ENCODE results near the gene CCDC12. TPM values are rescaled to one million over a fixed set of nuclear protein-coding genes. Genes with fewer than 3 reads are reported as not detected.

Gene CCDC12
- total RNA-seq, 1 experiment from 2014 or later = 52.7 TPM

GRCh38 chr3:46989146-46989810 lies 12.7 kb upstream of the CCDC12 start:
- H3K36me3 Mint-ChIP-seq (ENCODE audit: insufficient read depth, unreplicated experiment) = peaks cover 6% of the 10 kb centered on the region
- Histone ChIP-seq H3K27me3 (replicated peaks; ENCODE audit: control insufficient read depth, insufficient read depth, low read length) (no peaks in the 10 kb centered on the region), H3K4me1 (peaks cover 16% of the 10 kb centered on the region), H3K36me3 (ENCODE audit: control insufficient read depth, insufficient read depth, low read length) (no peaks in the 10 kb centered on the region; the same call in none of the 2 replicates), H3K4me3 (ENCODE audit: low read depth, low read length) (no peak overlapping the region), H3K9me3 (no peaks in the 10 kb centered on the region)
- ChIA-PET CTCF (no interaction called here), POLR2A (no interaction called here)
- BruUV-seq (replicated peaks) = no TSS peak
- no peak for DNase-seq
- no peak for TF ChIP-seq CTCF (IDR thresholded peaks at IDR 0.05; ENCODE audit: insufficient read depth in 1 of 2, low read depth in 1 of 2, low read length in 1 of 2, severe bottlenecking in 1 of 2, unreplicated experiment in 1 of 2)
- H3K9me3 Mint-ChIP-seq (ENCODE audit: unreplicated experiment) = no peaks in the 10 kb centered on the region
- H3K4me3 Mint-ChIP-seq (ENCODE audit: unreplicated experiment) = no peak overlapping the region
- H3K27ac Mint-ChIP-seq (ENCODE audit: unreplicated experiment) = no peak overlapping the region
- peaks cover 14% of the 10 kb centered on the region for H3K4me1 Mint-ChIP-seq (ENCODE audit: low read depth, unreplicated experiment)
- intact Hi-C loops (cut with micrococcal nuclease; ENCODE audit: unreplicated experiment) = no loop called here
- H3K27me3 Mint-ChIP-seq (ENCODE audit: insufficient read depth, unreplicated experiment) = no peaks in the 10 kb centered on the region

GRCh38 chr3:46988616-46989015 lies 12.1 kb upstream of the CCDC12 start:
- Mint-ChIP-seq H3K36me3 (ENCODE audit: insufficient read depth, unreplicated experiment) (peaks cover 6% of the 10 kb centered on the region), H3K4me1 (ENCODE audit: low read depth, unreplicated experiment) (peaks cover 14% of the 10 kb centered on the region), H3K4me3 (ENCODE audit: unreplicated experiment) (no peak overlapping the region), H3K27me3 (ENCODE audit: insufficient read depth, unreplicated experiment) (no peaks in the 10 kb centered on the region), H3K27ac (ENCODE audit: unreplicated experiment) (no peak overlapping the region), H3K9me3 (ENCODE audit: unreplicated experiment) (no peaks in the 10 kb centered on the region)
- H3K27me3 ChIP-seq (replicated peaks; ENCODE audit: control insufficient read depth, insufficient read depth, low read length) = no peaks in the 10 kb centered on the region
- DNase-seq = no peak
- intact Hi-C loops (cut with micrococcal nuclease; ENCODE audit: unreplicated experiment) = no loop called here
- no peak overlapping the region for H3K4me3 ChIP-seq (ENCODE audit: low read depth, low read length)
- peaks cover 16% of the 10 kb centered on the region for H3K4me1 ChIP-seq
- CTCF ChIA-PET = no interaction called here
- POLR2A ChIA-PET = no interaction called here
- no TSS peak for BruUV-seq (replicated peaks)
- no peak for TF ChIP-seq CTCF (IDR thresholded peaks at IDR 0.05; ENCODE audit: insufficient read depth in 1 of 2, low read depth in 1 of 2, low read length in 1 of 2, severe bottlenecking in 1 of 2, unreplicated experiment in 1 of 2)
- H3K36me3 ChIP-seq (ENCODE audit: control insufficient read depth, insufficient read depth, low read length) = no peaks in the 10 kb centered on the region; the same call in 1 of the 2 replicates
- no peaks in the 10 kb centered on the region for H3K9me3 ChIP-seq

- Mint-ChIP-seq H3K4me1 (ENCODE audit: low read depth, unreplicated experiment) (peaks cover 14% of the 10 kb centered on the region), H3K36me3 (ENCODE audit: insufficient read depth, unreplicated experiment) (peaks cover 6% of the 10 kb centered on the region), H3K4me3 (ENCODE audit: unreplicated experiment) (no peak overlapping the region), H3K27ac (ENCODE audit: unreplicated experiment) (no peak overlapping the region), H3K27me3 (ENCODE audit: insufficient read depth, unreplicated experiment) (no peaks in the 10 kb centered on the region), H3K9me3 (ENCODE audit: unreplicated experiment) (no peaks in the 10 kb centered on the region)
- ChIA-PET POLR2A (no interaction called here), CTCF (interaction anchor here (1.0 kb wide), 1 partner anchor 52 kb away, joined by 3 read pairs; no protein-coding TSS in a partner anchor)
- Histone ChIP-seq H3K27me3 (replicated peaks; ENCODE audit: control insufficient read depth, insufficient read depth, low read length) (no peaks in the 10 kb centered on the region), H3K9me3 (no peaks in the 10 kb centered on the region), H3K4me3 (ENCODE audit: low read depth, low read length) (no peak overlapping the region), H3K4me1 (peaks cover 16% of the 10 kb centered on the region), H3K36me3 (ENCODE audit: control insufficient read depth, insufficient read depth, low read length) (no peaks in the 10 kb centered on the region; the same call in 1 of the 2 replicates)
- no peak for DNase-seq
- no TSS peak for BruUV-seq (replicated peaks)
- TF ChIP-seq CTCF (IDR thresholded peaks at IDR 0.05; ENCODE audit: insufficient read depth in 1 of 2, low read depth in 1 of 2, low read length in 1 of 2, severe bottlenecking in 1 of 2, unreplicated experiment in 1 of 2) = no peak
- intact Hi-C loops (cut with micrococcal nuclease; ENCODE audit: unreplicated experiment) = no loop called here
Observed at GRCh38 chr3:46987743-46988401, 11.3 kb upstream of the CCDC12 start.
